Frontal cortex (tissue), 4 donors: Measurements from ENCODE around the gene MSMO1. TPM values are rescaled to one million over a fixed set of nuclear protein-coding genes. Genes with fewer than 3 reads are reported as not detected.
A peak's percentile ranks its signal among the peaks of the same experiment; 100 is the strongest.

ENCODE experiments used
- DNase-seq, 2 donors: peaks; one replicate each; pipeline ENCODE4 v3.0.0; 2012; ENCODE audit warnings: low spot score in 2 of 2
- FAIRE-seq: peaks from 2 replicates; lab custom pipeline; 2012; peaks lifted over from hg19 to GRCh38; lab: Jason Lieb, UNC
- small RNA-seq: library from RNA; depleted of rRNA; stranded (forward); fragments of <200 nt; gene quantifications from one replicate; pipeline ENCODE3, GENCODE V24; 2014
- total RNA-seq: library from RNA; depleted of rRNA; stranded (reverse); fragments of >200 nt; gene quantifications from one replicate; pipeline ENCODE4 v1.2.3, GENCODE V29; 2014
- donor health status: control.
- donor health status: control.
- donor health status: control.

The MSMO1 gene
- total RNA-seq, 1 donor from 2014 or later = 705 TPM

DNA sequence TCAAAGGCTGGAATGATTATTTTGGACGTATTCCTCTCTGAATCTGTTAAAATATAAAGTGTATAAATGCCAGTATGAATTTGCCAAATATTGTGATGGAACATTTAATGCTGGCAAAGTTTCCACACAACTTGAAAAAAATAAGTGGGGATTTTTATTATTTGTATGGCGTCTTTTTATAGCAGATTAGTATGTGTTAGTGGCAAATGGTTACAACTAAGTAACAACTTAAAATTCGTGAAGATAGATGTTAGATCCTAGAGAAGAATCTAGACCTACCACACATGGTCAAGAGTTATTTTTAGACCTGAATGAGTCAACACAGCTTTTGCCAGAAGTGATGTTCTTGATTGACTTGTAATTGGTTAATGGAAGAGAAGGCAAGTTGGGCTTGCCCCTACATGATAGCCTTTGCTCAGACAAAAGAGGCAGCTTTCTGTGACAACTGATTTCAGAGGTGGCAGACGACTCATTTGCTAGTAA is 56.2 kb downstream of the MSMO1 start:
- FAIRE-seq = no peak
- DNase-seq = no peak

DNA sequence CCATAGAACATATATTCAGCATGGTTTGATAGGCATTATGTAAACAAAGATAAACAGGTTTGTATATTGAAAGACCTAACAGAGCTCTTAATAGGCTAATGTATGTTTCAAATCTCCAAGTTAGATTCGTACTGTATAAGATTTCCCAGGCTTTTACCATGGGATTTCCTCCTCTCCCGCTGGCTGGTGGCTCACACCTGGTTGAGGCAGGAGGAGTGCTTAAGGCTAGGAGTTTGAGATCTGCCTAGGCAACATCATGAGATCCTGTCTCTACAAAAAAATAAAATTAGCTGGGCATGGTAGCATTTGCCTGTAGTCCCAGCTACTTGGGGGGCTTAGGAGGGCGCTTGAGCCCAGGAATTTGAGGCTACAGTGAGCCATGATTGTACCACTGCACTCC is 56.7 kb downstream of the MSMO1 start:
- no peak for FAIRE-seq
- DNase-seq = no peak

DNA sequence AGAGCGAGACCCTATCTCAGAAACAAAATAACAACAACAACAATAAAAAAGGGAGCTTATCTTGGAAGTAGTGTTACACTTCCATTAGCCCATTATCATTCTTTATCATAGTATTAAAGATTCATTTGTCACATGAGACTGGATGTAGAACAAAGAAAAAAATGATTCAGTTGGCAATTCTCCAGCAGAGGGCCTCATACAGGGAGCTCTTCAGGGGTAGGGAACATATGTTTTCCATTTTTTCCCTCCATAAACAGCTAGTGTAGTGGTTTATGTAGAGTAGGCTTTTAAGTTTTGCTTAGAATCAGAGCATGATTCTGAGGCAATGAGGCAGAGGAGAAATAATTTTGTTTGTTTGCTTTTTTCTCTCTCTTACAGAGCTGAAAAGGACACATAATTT is 57.1 kb downstream of the MSMO1 start:
- DNase-seq (no peak), FAIRE-seq (no peak)

DNA sequence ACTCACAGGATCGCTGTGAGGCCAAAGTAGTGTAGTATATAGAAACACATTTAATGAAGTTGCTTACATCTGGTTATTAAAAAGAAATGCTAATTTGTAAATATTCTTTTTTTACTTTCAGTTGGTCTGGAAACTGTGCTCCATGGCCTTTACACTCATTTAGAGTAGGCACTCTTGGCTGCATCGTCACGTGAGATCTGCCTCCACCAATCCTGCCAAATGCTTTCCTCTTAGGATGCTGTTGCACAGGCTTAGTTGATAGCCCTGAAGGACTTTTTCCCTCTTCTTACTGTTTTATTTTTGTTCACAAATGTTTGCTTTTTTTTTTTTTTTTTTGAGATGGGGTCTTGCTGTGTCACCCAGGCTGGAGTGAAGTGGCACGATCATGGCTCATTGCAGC is 57.7 kb downstream of the MSMO1 start:
- DNase-seq (no peak), FAIRE-seq (no peak)

DNA sequence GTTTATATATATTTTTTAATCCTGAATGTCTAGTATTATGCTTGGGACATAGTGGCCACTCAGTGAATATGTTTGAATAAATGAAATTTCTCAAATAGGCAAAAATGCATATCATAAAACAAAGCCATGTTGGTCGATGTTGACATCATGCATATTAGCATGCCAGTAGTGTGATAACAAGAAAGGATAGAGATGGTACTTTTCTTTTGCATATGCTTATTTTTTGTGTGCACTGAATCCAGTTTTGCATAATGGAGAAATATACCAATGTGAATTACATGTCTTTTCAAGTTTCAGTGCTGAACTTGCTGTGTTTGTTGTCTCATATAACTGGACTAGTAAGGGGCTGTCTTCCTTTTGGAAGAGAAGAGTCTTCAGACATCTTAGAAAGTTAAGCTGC is 58.9 kb downstream of the MSMO1 start:
- FAIRE-seq (no peak), DNase-seq (no peak)

DNA sequence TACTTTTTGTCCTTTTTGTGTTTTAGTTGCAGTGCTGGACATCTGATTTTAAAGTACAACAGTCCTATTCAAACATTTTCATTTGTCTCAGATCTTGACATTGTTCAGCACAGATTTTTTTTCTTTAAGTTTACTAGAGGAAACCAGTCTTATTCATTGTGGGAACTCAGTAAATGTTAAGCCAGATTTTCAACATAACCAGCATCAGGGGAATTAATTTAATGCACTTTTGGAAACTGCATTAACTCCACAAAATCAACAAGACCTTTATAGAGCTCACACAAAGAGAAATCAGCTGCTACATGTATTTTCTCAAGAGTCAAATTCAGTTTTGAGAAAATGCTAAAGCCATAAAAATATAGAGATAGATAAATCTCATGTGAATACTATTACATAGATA is 61.3 kb downstream of the MSMO1 start:
- DNase-seq (no peak), FAIRE-seq (no peak)

Small RNA genes within 50 kb of the gene (small RNA-seq; reads per million reads assigned to genes)
- gene MIR578 = 0.89 reads per million, percentile 62 among the genes with 10 or more reads in this experiment

Other genes with a start within 250 kb of the MSMO1 start
- gene TMEM192, start 214.8 kb upstream of the MSMO1 start, total RNA-seq = 9.4 TPM
- 81.1 TPM for gene KLHL2, start 120.1 kb upstream of the MSMO1 start, total RNA-seq
- 463 TPM for gene CPE, start 51.3 kb downstream of the MSMO1 start, total RNA-seq